ENCODE measurements around the gene OSBPL3.

DNA sequence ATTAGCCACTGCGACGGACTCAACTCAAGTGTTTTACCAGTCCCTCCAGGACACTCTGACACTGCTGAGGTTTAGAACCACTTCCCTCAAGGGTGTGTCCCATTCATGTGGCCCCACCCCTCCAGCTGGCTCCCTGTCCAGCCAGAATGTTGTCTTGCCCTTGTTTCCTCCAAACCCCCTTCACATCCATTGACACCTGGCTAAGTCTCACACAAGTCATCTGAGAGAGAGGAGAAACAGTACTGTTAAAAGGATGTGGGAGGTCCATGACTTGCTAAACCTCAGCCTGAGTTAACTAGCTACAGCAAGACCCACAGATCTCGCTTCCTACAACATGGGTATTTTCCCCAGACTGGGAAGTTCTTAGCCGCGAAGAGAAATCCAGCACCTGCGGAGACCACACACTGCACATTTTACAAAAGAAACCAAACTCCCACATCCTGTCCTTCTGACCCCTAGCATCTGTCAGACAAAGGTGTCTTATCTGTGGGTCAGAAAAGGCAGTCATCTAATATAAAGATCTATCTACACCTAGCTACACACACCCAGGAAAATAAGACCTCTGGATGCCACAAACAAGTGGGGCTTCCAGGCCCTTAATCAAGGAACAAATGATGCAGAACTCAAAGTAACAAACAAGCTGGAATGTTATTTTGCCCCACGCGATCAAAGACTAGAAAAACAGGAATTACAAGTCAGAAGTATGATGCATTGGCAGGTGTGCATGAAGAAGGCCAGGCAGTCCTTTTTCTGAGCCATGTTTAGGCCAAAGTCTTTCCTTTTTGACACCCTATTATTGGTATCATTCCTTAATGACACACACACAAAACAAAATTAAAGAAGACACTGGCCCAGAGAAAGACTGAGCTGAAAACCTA lies 13.9 kb downstream of the OSBPL3 start:
- TF ChIP-seq, protein P1, sequence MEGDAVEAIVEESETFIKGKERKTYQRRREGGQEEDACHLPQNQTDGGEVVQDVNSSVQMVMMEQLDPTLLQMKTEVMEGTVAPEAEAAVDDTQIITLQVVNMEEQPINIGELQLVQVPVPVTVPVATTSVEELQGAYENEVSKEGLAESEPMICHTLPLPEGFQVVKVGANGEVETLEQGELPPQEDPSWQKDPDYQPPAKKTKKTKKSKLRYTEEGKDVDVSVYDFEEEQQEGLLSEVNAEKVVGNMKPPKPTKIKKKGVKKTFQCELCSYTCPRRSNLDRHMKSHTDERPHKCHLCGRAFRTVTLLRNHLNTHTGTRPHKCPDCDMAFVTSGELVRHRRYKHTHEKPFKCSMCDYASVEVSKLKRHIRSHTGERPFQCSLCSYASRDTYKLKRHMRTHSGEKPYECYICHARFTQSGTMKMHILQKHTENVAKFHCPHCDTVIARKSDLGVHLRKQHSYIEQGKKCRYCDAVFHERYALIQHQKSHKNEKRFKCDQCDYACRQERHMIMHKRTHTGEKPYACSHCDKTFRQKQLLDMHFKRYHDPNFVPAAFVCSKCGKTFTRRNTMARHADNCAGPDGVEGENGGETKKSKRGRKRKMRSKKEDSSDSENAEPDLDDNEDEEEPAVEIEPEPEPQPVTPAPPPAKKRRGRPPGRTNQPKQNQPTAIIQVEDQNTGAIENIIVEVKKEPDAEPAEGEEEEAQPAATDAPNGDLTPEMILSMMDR (conservative IDR thresholded peaks at IDR 0.05 in 1 of 2, IDR thresholded peaks at IDR 0.05 in 1 of 2; ENCODE audit: low read depth in 1 of 2, low read length in 2 of 2), result no peak
- TF ChIP-seq EZH2 (IDR thresholded peaks at IDR 0.05; ENCODE audit: low read length, missing control alignments), result no peak

Measured in fibroblast of lung (primary cell).